ENCODE data around the gene VSX1.

The VSX1 gene

DNA sequence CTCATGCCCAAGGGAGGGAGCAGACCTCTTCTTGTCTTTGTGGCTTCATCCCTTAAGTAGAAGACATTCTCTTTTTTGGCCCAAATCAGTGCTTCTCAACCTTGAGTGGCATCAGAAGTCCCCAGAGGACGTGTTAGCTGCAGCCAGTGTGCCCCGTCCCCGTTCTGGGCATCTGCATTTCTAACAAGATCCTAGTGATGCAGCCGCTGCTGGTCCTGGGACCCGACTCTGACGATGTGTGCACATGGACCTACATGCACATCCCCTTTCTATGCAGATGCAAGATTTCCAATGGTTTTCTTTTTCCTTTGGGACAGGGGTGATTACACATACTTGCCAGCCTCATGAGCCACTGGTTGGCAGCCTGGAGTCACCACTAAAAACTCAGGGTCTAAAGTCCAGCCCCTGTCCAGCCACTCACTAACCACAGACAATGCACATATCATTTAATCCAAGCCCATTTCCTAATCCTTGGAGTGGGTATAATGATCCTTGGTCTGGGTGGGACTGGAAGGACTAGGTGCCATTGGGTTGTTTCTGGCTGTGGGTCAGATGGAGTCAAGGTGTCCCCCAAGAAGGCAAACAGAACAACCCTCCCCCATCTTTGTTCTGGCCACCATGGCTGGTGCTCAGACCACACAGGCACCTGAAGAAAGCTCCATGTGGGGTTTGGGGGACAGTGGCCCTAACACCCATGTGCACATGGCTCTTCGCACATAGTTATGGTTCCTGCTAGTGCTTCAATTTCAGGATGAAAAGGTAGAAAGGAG lies 30.4 kb downstream of the VSX1 start:
- DNase-seq = no peak

GRCh38 chr20:25050501-25051350 lies 31.2 kb downstream of the VSX1 start:
- no peak for DNase-seq

GRCh38 chr20:25050082-25050481 lies 31.9 kb downstream of the VSX1 start:
- no peak for DNase-seq

- DNase-seq = no peak
Measured at GRCh38 chr20:25049261-25050060, 32.5 kb downstream of the VSX1 start.

DNA sequence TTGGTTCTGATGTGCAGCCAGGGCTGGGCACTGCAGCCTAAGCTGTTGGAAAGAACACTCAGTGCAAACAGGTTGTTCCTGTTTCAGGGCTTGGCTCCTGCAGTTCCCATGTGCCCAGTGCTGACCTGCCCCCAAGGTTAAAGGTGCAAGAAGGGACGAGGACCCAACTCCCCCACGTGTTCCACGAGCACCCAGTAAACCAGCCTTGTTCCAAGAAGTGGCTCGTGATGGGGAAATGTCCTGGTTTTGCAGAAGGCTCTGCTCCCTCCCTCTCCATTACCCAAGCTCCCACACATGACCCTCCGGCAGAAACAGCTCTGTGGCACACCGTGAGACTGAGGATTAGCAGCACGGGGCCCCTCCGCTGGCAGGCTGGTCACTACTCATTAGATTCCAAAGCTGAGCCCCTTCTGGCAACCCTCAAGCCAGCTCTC lies 33.4 kb downstream of the VSX1 start:
- no peak for DNase-seq

- no peak for DNase-seq
Measured at GRCh38 chr20:25047766-25048165, 34.2 kb downstream of the VSX1 start.

- DNase-seq = no peak
Measured at GRCh38 chr20:25046736-25047666, 34.9 kb downstream of the VSX1 start.

DNA sequence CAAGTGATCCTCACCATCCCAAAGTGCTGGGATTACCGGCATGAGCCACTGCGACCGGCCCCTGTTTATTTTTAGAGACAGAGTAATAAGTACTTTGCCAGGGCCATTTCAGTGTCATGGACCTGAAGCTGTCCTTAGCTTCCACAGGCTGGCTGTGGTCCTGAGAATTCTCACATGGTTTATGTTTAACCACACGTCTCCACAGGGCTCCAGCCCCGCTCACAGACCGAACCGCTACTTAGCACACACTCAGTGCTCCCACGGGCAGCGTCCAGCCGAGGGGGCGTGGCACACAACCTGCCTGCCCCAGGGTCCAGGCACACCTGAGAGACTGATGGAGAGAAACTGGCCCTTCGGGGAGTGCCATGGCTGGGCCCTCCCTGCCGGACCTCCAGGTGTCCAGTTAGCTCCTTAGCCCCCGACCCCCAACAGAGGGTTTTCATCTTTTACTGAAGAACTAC lies 35.7 kb downstream of the VSX1 start:
- no peak for DNase-seq

DNA sequence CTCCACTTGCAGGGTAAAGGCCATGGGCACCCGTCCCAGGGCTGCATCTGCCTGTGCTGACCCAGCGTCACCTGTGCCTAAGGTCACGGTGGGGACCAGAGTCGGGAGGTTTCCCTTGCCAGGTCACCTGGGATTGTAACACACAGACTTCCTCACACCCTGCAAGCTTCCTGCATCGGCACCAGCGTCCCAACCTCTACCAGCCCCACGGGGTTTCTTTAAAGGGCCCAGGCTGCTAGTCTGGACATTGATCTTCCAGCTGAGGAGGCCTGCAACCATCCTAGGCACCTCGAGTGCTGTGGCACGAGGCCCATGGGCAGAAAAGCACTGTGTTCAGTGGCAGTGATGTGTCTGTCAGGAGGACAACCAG lies 36.6 kb downstream of the VSX1 start:
- no peak for DNase-seq

DNA sequence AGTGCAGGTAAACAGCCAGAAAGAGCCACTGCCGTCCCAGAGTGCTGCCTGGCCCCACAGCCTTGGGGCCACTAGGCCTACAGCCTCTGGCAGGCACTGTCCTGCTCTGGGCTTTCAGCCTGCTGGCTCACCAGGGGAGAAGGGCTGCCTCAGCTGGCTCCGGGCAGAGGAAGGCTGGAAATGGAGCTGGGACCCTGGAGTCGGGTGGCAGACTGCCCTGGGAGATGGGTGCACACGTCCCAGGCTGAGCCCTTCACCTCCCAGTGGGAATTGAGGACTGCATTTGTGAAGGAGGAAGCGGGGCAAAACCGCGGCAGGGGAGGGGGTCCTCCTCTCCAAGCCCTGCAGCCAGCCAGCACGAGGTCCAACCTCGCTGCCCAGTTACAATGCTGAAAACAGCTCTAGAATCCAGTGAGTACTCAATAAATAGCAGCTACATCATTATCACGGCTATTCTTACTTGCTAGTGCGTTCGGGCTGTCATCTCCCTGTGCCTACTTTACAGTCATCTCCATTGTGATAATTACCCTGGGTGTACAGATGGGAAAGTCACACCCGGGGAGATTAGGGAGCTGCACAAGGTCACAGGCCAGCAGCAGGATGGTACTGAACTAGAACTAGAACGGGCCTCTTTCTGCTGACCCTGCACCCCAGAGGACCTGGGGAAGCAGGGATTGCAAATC lies 37.1 kb downstream of the VSX1 start:
- no peak for DNase-seq

- DNase-seq = no peak
Measured at GRCh38 chr20:25044261-25044560, 37.7 kb downstream of the VSX1 start.

- DNase-seq = no peak
Measured at GRCh38 chr20:25043499-25044260, 38.3 kb downstream of the VSX1 start.

- DNase-seq = peak; percentile 38 to 91
Measured at GRCh38 chr20:25042531-25043498, 39.1 kb downstream of the VSX1 start.

- DNase-seq = no peak
Measured at GRCh38 chr20:25041813-25042530, 40.0 kb downstream of the VSX1 start.

- DNase-seq = no peak
Measured at GRCh38 chr20:25040438-25040831, 41.5 kb downstream of the VSX1 start.

DNA sequence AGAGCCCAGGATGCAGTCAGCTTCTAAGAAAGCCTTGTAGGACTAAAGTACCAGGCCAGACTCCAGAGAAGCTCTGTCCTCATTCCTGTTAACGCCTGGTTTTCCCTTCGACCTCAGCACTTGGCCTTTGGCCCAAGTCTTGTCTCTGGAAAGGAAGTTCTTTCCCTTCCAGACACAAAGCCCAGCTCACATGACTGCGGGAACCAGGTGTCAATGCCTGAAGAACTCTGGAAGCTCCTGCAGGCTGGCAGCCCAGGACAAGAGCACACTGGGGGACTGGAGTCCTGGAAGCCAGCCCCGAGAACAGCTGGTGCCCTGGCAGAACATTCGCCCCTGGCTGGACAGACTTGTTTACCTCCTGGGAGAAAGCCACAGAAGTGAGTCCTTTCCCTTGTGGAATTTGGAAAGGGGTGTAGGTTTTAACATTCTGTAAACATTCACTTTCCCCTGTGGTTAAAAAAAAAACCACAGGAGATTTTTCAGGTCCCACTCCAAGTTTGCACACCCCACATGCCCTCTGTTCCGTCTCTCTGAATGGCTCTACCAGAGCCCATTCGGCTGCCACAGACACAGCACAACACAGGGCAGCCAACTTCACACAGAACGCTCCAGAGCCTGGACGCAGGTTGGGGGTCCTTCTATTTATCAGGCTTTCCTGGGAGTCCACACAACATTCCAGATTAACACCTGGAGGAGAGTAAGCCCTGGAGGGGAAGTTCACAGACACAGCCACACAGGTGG lies 42.1 kb downstream of the VSX1 start:
- DNase-seq = no peak

- DNase-seq = no peak
Measured at GRCh38 chr20:25038591-25039015, 43.3 kb downstream of the VSX1 start.

DNA sequence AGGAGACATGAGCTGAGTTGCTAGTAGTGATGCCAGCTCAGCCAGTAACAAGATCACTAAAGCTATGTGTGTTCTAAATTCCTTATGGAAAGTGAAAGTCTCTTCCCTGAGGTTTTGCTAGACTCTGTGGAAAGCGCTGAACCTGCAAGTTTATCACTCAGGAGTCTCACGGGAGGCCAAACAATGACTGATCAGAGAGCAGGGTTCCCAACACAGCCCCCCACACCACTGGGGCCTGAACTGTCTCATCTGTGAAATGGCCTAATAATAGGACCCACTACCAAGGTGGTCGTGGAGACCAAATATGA lies 43.9 kb downstream of the VSX1 start:
- DNase-seq = no peak
